HepG2 (cell line): Measurements from ENCODE around the gene NEDD1. TPM values are rescaled to one million over a fixed set of nuclear protein-coding genes. Genes with fewer than 3 reads are reported as not detected.
A peak's percentile ranks its signal among the peaks of the same experiment; 100 is the strongest.

Experiments used
- ASH2L ChIP-seq: fragments of 300-600, 200-600 bp; sonication (generic); IDR thresholded peaks from 2 replicates; pipeline ENCODE4 v1.7.0; 2017; ENCODE audit warnings: low read depth, mild to moderate bottlenecking, moderate library complexity, mixed read lengths, low read length; ENCODE audit not compliant: insufficient read length
- FOXK2 ChIP-seq: fragments of 450-650 bp; IDR thresholded peaks from 2 replicates; pipeline ENCODE4 v1.6.1; 2016
- HNF4A ChIP-seq: sonication (generic); formaldehyde crosslinking; IDR thresholded peaks from 2 replicates; pipeline ENCODE4 v1.4.0; 2020; ENCODE audit warnings: missing genetic modification reagents
- JUND ChIP-seq: sonication (generic); formaldehyde crosslinking; IDR thresholded peaks from 2 replicates; pipeline ENCODE4 v1.8.0; 2022; ENCODE audit warnings: mild to moderate bottlenecking, missing genetic modification reagents
- KLF12 ChIP-seq: sonication (generic); formaldehyde crosslinking; IDR thresholded peaks from 2 replicates; pipeline ENCODE4 v1.4.0; 2020; ENCODE audit warnings: missing genetic modification reagents, borderline replicate concordance
- NFKB2 ChIP-seq: sonication (generic); formaldehyde crosslinking; IDR thresholded peaks from 2 replicates; pipeline ENCODE4 v1.4.0; 2020; ENCODE audit warnings: missing genetic modification reagents, borderline replicate concordance
- NFRKB ChIP-seq: fragments of 450-650 bp; IDR thresholded peaks from 2 replicates; pipeline ENCODE4 v1.6.1; 2017
- PRPF4 ChIP-seq: fragments of 200-400 bp; formaldehyde crosslinking; IDR thresholded peaks from 2 replicates; pipeline ENCODE4 v1.6.1; 2016; ENCODE audit warnings: low read length, low read depth; ENCODE audit not compliant: poor library complexity, severe bottlenecking
- SRSF4 ChIP-seq: fragments of 200-400 bp; formaldehyde crosslinking; IDR thresholded peaks from one replicate; pipeline ENCODE4 v1.6.1; 2018; ENCODE audit warnings: mild to moderate bottlenecking, low read depth, low read length, moderate library complexity; ENCODE audit not compliant: poor library complexity, severe bottlenecking
- ZC3H4 ChIP-seq: sonication (generic); formaldehyde crosslinking; IDR thresholded peaks from 2 replicates; pipeline ENCODE4 v1.4.0; 2020; ENCODE audit warnings: missing genetic modification reagents, borderline replicate concordance
- ZEB1 ChIP-seq: IDR thresholded peaks from 2 replicates; pipeline ENCODE4 v1.6.1; 2012; ENCODE audit warnings: mild to moderate bottlenecking, low read depth, inconsistent platforms; ENCODE audit not compliant: insufficient replicate concordance
- ZFP36L1 ChIP-seq: sonication (generic); formaldehyde crosslinking; IDR thresholded peaks from 2 replicates; pipeline ENCODE4 v1.8.0; 2022; ENCODE audit warnings: mild to moderate bottlenecking, missing genetic modification reagents, moderate library complexity
- ZFP36L2 ChIP-seq: sonication (generic); formaldehyde crosslinking; IDR thresholded peaks from 2 replicates; pipeline ENCODE4 v1.4.0; 2020; ENCODE audit warnings: missing genetic modification reagents
- ZNF235 ChIP-seq: sonication (generic); formaldehyde crosslinking; IDR thresholded peaks from 2 replicates; pipeline ENCODE4 v1.8.1; 2023; ENCODE audit warnings: mild to moderate bottlenecking, missing genetic modification reagents, borderline replicate concordance
- ZNF251 ChIP-seq: sonication (generic); formaldehyde crosslinking; IDR thresholded peaks from 2 replicates; pipeline ENCODE4 v1.9.0; 2021; ENCODE audit warnings: mild to moderate bottlenecking, missing genetic modification reagents
- ZNF263 ChIP-seq: sonication (generic); formaldehyde crosslinking; IDR thresholded peaks from 2 replicates; pipeline ENCODE4 v1.4.0; 2020; ENCODE audit warnings: missing genetic modification reagents
- ZNF543 ChIP-seq: sonication (generic); formaldehyde crosslinking; IDR thresholded peaks from 2 replicates; pipeline ENCODE4 v1.4.0; 2020; ENCODE audit warnings: mild to moderate bottlenecking, missing genetic modification reagents
- ZNF878 ChIP-seq: sonication (generic); formaldehyde crosslinking; IDR thresholded peaks from 2 replicates; pipeline ENCODE4 v1.8.1; 2023; ENCODE audit warnings: mild to moderate bottlenecking, missing genetic modification reagents, moderate library complexity
- ZSCAN22 ChIP-seq: sonication (generic); formaldehyde crosslinking; IDR thresholded peaks from 2 replicates; pipeline ENCODE4 v1.4.0; 2020; ENCODE audit warnings: mild to moderate bottlenecking, missing genetic modification reagents
- ZZZ3 ChIP-seq: sonication (generic); formaldehyde crosslinking; IDR thresholded peaks from 2 replicates; pipeline ENCODE4 v1.4.0; 2020; ENCODE audit warnings: missing genetic modification reagents, mild to moderate bottlenecking, borderline replicate concordance
- polyA plus RNA-seq, 8 experiments: library from polyadenylated mRNA; depleted of rRNA in 3 of 8; stranded (reverse) in 7 of 8; unstranded in 1 of 8; fragments of >200 nt; fragmentation: Illumina TruSeq in 4 of 8; extraction: Trizol in 4 of 8; gene quantifications; 2 replicates each; pipeline versions ENCODE4 v1.2.1 to v1.2.3, GENCODE V29; 2011 to 2016; ENCODE audit warnings: low read depth in 4 of 8, missing spikeins in 1 of 8, mixed read lengths in 1 of 8; ENCODE audit not compliant: insufficient read depth in 1 of 8
- total RNA-seq, 5 experiments: library from RNA; depleted of rRNA; stranded (reverse); fragments of >200 nt; fragmentation: Illumina TruSeq; extraction: Trizol; gene quantifications; 2 replicates each; pipeline ENCODE4 v1.2.3, GENCODE V29; 2016; ENCODE audit warnings: low read depth in 1 of 5
- TF ChIP-seq, protein P1 (sequence below): sonication (generic); formaldehyde crosslinking; IDR thresholded peaks from 2 replicates; pipeline ENCODE4 v1.4.0; 2020; ENCODE audit warnings: missing genetic modification reagents, mild to moderate bottlenecking, borderline replicate concordance
- TF ChIP-seq, protein P2 (sequence below): sonication (generic); formaldehyde crosslinking; IDR thresholded peaks from 2 replicates; pipeline ENCODE4 v1.5.0; 2020; ENCODE audit warnings: mild to moderate bottlenecking, missing genetic modification reagents
- TF ChIP-seq, protein P3 (sequence below): IDR thresholded peaks from 2 replicates; pipeline ENCODE4 v1.6.1; 2016; ENCODE audit warnings: low read depth, missing genetic modification reagents, missing compliant biosample characterization

NEDD1 gene
- total and polyA plus RNA-seq, 2 of the 13 experiments (the other 11 are each of a cell fraction or from before 2014, with no cell fraction given), result 11.2 to 21.5 TPM

DNA sequence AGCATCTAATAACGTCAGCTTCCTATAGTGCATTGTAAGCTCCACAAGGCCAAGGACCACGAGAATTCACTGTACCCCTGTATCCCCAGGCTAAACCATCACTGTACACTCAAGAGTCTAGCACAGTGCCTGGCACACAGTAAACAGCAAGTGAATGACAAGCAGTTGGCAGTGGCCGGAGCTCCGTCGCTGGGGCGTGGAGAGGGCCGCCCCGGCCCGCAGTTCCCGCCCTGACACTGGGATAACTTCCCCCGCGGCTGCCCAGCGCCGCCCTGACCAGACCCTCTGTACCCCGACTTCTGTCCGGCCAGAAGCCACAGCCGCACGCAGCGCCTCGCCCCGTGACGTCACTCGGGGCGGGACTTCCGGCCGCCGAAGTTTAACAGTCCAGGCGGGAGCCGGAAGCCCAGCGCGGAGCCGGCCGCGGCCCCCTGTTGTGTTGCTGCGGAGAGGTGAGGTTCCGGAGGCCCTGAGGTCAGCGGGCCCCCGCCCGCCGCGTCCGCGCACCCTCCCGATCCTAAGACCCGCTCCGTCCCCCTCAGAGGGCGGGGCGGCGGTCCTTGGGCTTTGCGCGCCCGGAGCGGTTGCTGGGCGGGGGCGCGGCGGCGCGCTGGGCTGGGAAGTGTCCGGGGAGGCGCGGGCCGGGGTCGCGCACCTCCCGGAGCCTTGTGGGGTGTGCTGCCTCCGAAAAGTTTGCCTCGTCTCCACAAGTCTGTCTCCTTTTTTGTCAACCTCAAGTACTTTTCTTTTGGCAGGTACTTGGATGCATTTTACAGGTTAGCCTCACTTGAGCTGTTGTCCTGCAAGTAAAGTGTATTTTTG, at the start of gene NEDD1 (continued):
- TF ChIP-seq ASH2L (peak; percentile 91), JUND (CRISPR knock-in tag) (no peak), FOXK2 (no peak), HNF4A (peak; percentile 35), ZZZ3 (CRISPR knock-in tag) (no peak), KLF12 (peak; percentile 52; the same call in 1 of the 2 replicates), PRPF4 (no peak), ZNF235 (CRISPR knock-in tag) (no peak), ZFP36L1 (CRISPR knock-in tag) (peak; percentile 79; the same call in 1 of the 2 replicates), ZEB1 (no peak), ZSCAN22 (CRISPR knock-in tag) (no peak; the same call in 1 of the 2 replicates), NFRKB (no peak), NFKB2 (CRISPR knock-in tag) (peak; percentile 42; the same call in 1 of the 2 replicates), ZC3H4 (no peak), ZNF543 (CRISPR knock-in tag) (peak; percentile 84), ZFP36L2 (CRISPR knock-in tag) (no peak), ZNF878 (CRISPR knock-in tag) (no peak), ZNF251 (no peak), SRSF4 (no peak), ZNF263 (no peak)
- TF ChIP-seq, protein P1, sequence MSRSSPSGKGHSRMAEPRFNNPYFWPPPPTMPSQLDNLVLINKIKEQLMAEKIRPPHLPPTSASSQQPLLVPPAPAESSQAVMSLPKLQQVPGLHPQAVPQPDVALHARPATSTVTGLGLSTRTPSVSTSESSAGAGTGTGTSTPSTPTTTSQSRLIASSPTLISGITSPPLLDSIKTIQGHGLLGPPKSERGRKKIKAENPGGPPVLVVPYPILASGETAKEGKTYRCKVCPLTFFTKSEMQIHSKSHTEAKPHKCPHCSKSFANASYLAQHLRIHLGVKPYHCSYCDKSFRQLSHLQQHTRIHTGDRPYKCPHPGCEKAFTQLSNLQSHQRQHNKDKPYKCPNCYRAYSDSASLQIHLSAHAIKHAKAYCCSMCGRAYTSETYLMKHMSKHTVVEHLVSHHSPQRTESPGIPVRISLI (CRISPR knock-in tag), result no peak
- TF ChIP-seq, protein P2, sequence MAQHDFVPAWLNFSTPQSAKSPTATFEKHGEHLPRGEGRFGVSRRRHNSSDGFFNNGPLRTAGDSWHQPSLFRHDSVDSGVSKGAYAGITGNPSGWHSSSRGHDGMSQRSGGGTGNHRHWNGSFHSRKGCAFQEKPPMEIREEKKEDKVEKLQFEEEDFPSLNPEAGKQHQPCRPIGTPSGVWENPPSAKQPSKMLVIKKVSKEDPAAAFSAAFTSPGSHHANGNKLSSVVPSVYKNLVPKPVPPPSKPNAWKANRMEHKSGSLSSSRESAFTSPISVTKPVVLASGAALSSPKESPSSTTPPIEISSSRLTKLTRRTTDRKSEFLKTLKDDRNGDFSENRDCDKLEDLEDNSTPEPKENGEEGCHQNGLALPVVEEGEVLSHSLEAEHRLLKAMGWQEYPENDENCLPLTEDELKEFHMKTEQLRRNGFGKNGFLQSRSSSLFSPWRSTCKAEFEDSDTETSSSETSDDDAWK (CRISPR knock-in tag), result no peak
- TF ChIP-seq, protein P3, sequence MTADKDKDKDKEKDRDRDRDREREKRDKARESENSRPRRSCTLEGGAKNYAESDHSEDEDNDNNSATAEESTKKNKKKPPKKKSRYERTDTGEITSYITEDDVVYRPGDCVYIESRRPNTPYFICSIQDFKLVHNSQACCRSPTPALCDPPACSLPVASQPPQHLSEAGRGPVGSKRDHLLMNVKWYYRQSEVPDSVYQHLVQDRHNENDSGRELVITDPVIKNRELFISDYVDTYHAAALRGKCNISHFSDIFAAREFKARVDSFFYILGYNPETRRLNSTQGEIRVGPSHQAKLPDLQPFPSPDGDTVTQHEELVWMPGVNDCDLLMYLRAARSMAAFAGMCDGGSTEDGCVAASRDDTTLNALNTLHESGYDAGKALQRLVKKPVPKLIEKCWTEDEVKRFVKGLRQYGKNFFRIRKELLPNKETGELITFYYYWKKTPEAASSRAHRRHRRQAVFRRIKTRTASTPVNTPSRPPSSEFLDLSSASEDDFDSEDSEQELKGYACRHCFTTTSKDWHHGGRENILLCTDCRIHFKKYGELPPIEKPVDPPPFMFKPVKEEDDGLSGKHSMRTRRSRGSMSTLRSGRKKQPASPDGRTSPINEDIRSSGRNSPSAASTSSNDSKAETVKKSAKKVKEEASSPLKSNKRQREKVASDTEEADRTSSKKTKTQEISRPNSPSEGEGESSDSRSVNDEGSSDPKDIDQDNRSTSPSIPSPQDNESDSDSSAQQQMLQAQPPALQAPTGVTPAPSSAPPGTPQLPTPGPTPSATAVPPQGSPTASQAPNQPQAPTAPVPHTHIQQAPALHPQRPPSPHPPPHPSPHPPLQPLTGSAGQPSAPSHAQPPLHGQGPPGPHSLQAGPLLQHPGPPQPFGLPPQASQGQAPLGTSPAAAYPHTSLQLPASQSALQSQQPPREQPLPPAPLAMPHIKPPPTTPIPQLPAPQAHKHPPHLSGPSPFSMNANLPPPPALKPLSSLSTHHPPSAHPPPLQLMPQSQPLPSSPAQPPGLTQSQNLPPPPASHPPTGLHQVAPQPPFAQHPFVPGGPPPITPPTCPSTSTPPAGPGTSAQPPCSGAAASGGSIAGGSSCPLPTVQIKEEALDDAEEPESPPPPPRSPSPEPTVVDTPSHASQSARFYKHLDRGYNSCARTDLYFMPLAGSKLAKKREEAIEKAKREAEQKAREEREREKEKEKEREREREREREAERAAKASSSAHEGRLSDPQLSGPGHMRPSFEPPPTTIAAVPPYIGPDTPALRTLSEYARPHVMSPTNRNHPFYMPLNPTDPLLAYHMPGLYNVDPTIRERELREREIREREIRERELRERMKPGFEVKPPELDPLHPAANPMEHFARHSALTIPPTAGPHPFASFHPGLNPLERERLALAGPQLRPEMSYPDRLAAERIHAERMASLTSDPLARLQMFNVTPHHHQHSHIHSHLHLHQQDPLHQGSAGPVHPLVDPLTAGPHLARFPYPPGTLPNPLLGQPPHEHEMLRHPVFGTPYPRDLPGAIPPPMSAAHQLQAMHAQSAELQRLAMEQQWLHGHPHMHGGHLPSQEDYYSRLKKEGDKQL (CRISPR knock-in tag), result 0 out of 2 replicates have a peak, but pooled peaks have one; percentile 4
